ENCODE measurements around the gene OSBP. TPM values are rescaled to one million over a fixed set of nuclear protein-coding genes. Genes with fewer than 3 reads are reported as not detected.

The OSBP gene
- total and polyA plus RNA-seq, 5 experiments from 2014 or later = 19.5 to 50.5 (median 34.8) TPM

GRCh38 chr11:59601788-59602187 is 13.8 kb downstream of the OSBP start:
- ATAC-seq (no peak), DNase-seq (no peak)
- peaks cover 10 to 96% (median 27%) of the 10 kb centered on the region in 3 donors for H3K36me3 Mint-ChIP-seq
- H3K27me3 Mint-ChIP-seq = no peaks in the 10 kb centered on the region
- H3K27ac Mint-ChIP-seq = peak overlapping the region in 2 of 10 donors; percentile 19 to 27
- no peak overlapping the region for H3K4me3 Mint-ChIP-seq
- POLR2A ChIA-PET = no interaction called here
- no peaks in the 10 kb centered on the region for H3K9me3 Mint-ChIP-seq
- H3K4me1 Mint-ChIP-seq = peaks cover 8 to 38% (median 20%) of the 10 kb centered on the region in 4 donors

DNA sequence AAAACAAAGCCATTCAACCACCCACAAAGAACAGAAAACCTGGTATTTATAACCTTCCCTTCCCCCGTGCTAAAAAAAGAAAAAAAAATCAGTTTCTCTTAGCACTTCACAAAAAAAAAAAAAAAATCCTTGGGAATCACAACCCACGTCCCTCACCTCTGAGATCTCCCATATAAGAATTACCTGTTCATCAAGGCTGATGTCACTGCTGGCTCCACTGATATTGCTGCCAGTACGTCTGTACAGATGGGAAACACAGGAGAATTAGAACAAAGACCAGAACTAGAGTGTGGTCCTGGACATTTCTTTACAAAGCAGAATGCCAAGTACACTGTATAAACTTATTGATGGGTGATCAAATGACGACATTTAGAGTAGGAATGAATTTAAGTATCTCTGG is 14.9 kb downstream of the OSBP start:
- POLR2A ChIA-PET = no interaction called here
- peak overlapping the region in 1 of 10 donors; percentile 24 for H3K27ac Mint-ChIP-seq
- ATAC-seq = no peak

GRCh38 chr11:59600234-59600633 is 15.3 kb downstream of the OSBP start:
- peaks cover 10 to 96% (median 31%) of the 10 kb centered on the region in 3 donors for H3K36me3 Mint-ChIP-seq
- H3K4me1 Mint-ChIP-seq = peaks cover 8 to 30% (median 15%) of the 10 kb centered on the region in 4 donors
- ATAC-seq (no peak), DNase-seq (no peak)
- no peaks in the 10 kb centered on the region for H3K9me3 Mint-ChIP-seq
- peak overlapping the region in 1 of 10 donors; percentile 24 for H3K27ac Mint-ChIP-seq
- POLR2A ChIA-PET = no interaction called here
- H3K27me3 Mint-ChIP-seq = no peaks in the 10 kb centered on the region
- no peak overlapping the region for H3K4me3 Mint-ChIP-seq

More for the DNA sequence above, 14.9 kb downstream of the OSBP start:
- no peak overlapping the region for H3K4me3 Mint-ChIP-seq
- H3K36me3 Mint-ChIP-seq = peaks cover 10 to 95% (median 29%) of the 10 kb centered on the region in 3 donors
- peaks cover 8 to 33% (median 15%) of the 10 kb centered on the region in 4 donors for H3K4me1 Mint-ChIP-seq
- no peak for DNase-seq
- H3K27me3 Mint-ChIP-seq = no peaks in the 10 kb centered on the region
- H3K9me3 Mint-ChIP-seq = no peaks in the 10 kb centered on the region

DNA sequence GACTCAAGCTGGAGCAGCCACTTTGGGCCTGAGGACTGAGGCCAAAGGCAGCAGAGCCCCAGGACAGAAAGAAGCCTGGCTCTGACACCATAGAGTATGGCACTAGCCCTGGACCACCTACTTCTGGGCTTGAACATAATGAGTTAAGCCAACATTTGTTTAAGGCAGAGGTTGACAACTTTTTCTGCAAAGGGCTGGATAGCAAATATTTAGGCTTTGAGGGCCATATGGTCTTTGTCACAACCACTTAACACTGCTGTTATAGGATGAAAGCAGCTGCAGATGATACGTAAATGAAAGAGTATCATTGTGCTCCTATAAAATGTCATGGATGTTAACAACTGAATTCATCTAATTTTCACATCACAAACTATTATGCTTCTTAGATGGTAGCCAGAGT is 16.6 kb downstream of the OSBP start:
- POLR2A ChIA-PET = no interaction called here
- H3K36me3 Mint-ChIP-seq = peaks cover 10 to 98% (median 29%) of the 10 kb centered on the region in 3 donors
- DNase-seq = no peak

GRCh38 chr11:59584294-59584693 is 31.3 kb downstream of the OSBP start:
- Mint-ChIP-seq H3K27ac (peak overlapping the region in 3 of 10 donors; percentile 1 to 81 (median 53)), H3K27me3 (no peaks in the 10 kb centered on the region), H3K9me3 (peaks cover 0 to 9% (median 7%) of the 10 kb centered on the region in 9 donors), H3K4me3 (no peak overlapping the region), H3K36me3 (peaks cover 21 to 85% (median 40%) of the 10 kb centered on the region in 3 donors), H3K4me1 (peaks cover 0 to 7% (median 6%) of the 10 kb centered on the region in 4 donors)
- POLR2A ChIA-PET = interaction anchor here (0.6 kb wide), 1 partner anchor 11 kb away, joined by 3 read pairs; no protein-coding TSS in a partner anchor
- no peak for ATAC-seq
- no peak for DNase-seq

More for the DNA sequence above, 16.6 kb downstream of the OSBP start:
- H3K4me3 Mint-ChIP-seq = no peak overlapping the region
- peaks cover 4 to 22% (median 13%) of the 10 kb centered on the region in 4 donors for H3K4me1 Mint-ChIP-seq
- H3K27me3 Mint-ChIP-seq = no peaks in the 10 kb centered on the region
- no peak overlapping the region for H3K27ac Mint-ChIP-seq
- no peaks in the 10 kb centered on the region for H3K9me3 Mint-ChIP-seq
- no peak for ATAC-seq

- DNase-seq (no peak), ATAC-seq (no peak)
- H3K27ac Mint-ChIP-seq = peak overlapping the region in 2 of 10 donors; percentile 52 to 67
- POLR2A ChIA-PET = no interaction called here
- peaks cover 0 to 7% (median 5%) of the 10 kb centered on the region in 4 donors for H3K4me1 Mint-ChIP-seq
- no peak overlapping the region for H3K4me3 Mint-ChIP-seq
- no peaks in the 10 kb centered on the region for H3K27me3 Mint-ChIP-seq
- H3K36me3 Mint-ChIP-seq = peaks cover 18 to 86% (median 48%) of the 10 kb centered on the region in 3 donors
- peaks cover 0 to 9% (median 7%) of the 10 kb centered on the region in 9 donors for H3K9me3 Mint-ChIP-seq
These were observed 33.6 kb downstream of the OSBP start for GRCh38 chr11:59582006-59582405.

DNA sequence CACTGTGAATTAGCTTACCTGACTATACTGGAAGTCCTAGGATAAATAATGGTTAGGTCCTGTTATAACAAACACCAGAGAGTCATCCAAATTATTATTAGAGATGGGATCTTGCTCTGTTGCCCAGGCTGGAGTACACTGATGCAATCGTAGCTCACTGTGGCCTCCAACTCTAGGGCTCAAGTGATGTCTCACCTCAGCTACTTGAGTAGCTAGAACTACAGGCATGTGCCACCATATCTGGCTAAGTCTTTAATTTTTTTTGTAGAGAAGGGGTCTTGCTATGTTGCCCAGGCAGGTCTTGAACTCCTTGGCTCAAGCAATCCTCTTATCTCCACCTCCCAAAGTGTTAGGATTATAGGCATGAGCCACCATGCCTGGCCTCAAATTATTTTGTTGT is 37.2 kb downstream of the OSBP start:
- Mint-ChIP-seq H3K4me1 (no peaks in the 10 kb centered on the region), H3K27me3 (no peaks in the 10 kb centered on the region), H3K27ac (peak overlapping the region in 1 of 10 donors; percentile 58), H3K36me3 (peaks cover 9 to 89% (median 30%) of the 10 kb centered on the region in 3 donors), H3K9me3 (no peaks in the 10 kb centered on the region), H3K4me3 (no peak overlapping the region)
- ATAC-seq = no peak
- POLR2A ChIA-PET = no interaction called here
- no peak for DNase-seq

- ATAC-seq (no peak), DNase-seq (no peak)
- Mint-ChIP-seq H3K4me3 (no peak overlapping the region), H3K27me3 (no peaks in the 10 kb centered on the region), H3K4me1 (no peaks in the 10 kb centered on the region), H3K27ac (peak overlapping the region in 6 of 10 donors; percentile 9 to 73 (median 38)), H3K9me3 (no peaks in the 10 kb centered on the region), H3K36me3 (peaks cover 5 to 66% (median 25%) of the 10 kb centered on the region in 3 donors)
- POLR2A ChIA-PET = no interaction called here
These were observed 40.1 kb downstream of the OSBP start for GRCh38 chr11:59575505-59575904.

GRCh38 chr11:59574932-59575502 is 40.6 kb downstream of the OSBP start:
- POLR2A ChIA-PET = no interaction called here
- Mint-ChIP-seq H3K4me3 (no peak overlapping the region), H3K36me3 (peaks cover 0 to 61% (median 22%) of the 10 kb centered on the region in 3 donors), H3K4me1 (no peaks in the 10 kb centered on the region), H3K27me3 (no peaks in the 10 kb centered on the region), H3K9me3 (no peaks in the 10 kb centered on the region), H3K27ac (peak overlapping the region in 3 of 10 donors; percentile 2 to 71 (median 20))
- DNase-seq = no peak
- no peak for ATAC-seq

DNA sequence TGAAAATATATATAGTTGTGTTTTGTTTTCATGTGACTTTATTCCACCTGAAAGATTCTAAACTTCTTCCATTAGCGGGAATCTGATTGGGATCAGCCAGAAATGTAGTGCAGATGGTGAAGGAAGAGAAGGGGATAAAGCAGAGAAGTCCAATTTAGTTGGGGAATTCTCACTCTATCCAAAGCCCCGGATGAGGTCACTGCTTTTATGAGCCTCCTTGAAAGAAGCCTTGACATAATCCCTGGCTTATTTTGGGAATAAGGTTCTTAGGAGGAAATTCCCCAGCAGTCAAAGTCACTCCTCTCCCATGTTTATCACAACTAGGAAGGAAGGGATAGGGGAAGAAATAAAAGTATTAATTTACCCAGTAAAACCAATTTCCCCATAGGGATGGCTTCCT is 41.1 kb downstream of the OSBP start:
- DNase-seq (no peak), ATAC-seq (no peak)
- H3K4me1 Mint-ChIP-seq = no peaks in the 10 kb centered on the region
- no peak overlapping the region for H3K4me3 Mint-ChIP-seq
- H3K36me3 Mint-ChIP-seq = peaks cover 0 to 56% (median 20%) of the 10 kb centered on the region in 3 donors
- no peaks in the 10 kb centered on the region for H3K9me3 Mint-ChIP-seq
- no peaks in the 10 kb centered on the region for H3K27me3 Mint-ChIP-seq
- no peak overlapping the region for H3K27ac Mint-ChIP-seq
- POLR2A ChIA-PET = no interaction called here

DNA sequence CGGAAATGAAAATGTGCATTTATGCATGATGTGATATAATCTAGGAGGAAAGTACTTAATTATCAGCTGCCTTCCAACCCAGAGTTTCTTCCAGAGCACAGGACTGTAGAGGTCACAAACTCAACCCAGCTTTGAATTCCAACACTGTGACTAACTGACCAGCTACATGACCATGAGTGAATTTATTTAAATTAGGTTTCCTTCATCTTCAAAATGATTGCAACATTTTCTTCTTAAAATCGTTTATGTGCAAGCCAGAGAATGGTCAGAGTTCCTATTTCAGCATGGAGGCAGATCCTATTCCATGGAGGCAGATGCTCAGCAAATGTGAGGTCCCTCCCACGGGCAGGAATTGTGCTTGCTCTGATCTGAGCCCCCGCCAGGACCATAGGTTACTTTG is 42.4 kb downstream of the OSBP start:
- Mint-ChIP-seq H3K27ac (peak overlapping the region in 3 of 10 donors; percentile 13 to 38 (median 17)), H3K4me1 (no peaks in the 10 kb centered on the region), H3K27me3 (no peaks in the 10 kb centered on the region), H3K36me3 (peaks cover 0 to 44% (median 14%) of the 10 kb centered on the region in 3 donors), H3K4me3 (no peak overlapping the region), H3K9me3 (no peaks in the 10 kb centered on the region)
- DNase-seq (no peak), ATAC-seq (no peak)
- POLR2A ChIA-PET = interaction anchor here (0.6 kb wide), 1 partner anchor 11 kb away, joined by 3 read pairs; no protein-coding TSS in a partner anchor

- DNase-seq (no peak), ATAC-seq (no peak)
- H3K4me1 Mint-ChIP-seq = no peaks in the 10 kb centered on the region
- peaks cover 0 to 33% (median 7%) of the 10 kb centered on the region in 3 donors for H3K36me3 Mint-ChIP-seq
- no peak overlapping the region for H3K4me3 Mint-ChIP-seq
- no peaks in the 10 kb centered on the region for H3K9me3 Mint-ChIP-seq
- no peak overlapping the region for H3K27ac Mint-ChIP-seq
- no peaks in the 10 kb centered on the region for H3K27me3 Mint-ChIP-seq
- POLR2A ChIA-PET = no interaction called here
These were observed 43.5 kb downstream of the OSBP start for GRCh38 chr11:59572091-59572490.

DNA sequence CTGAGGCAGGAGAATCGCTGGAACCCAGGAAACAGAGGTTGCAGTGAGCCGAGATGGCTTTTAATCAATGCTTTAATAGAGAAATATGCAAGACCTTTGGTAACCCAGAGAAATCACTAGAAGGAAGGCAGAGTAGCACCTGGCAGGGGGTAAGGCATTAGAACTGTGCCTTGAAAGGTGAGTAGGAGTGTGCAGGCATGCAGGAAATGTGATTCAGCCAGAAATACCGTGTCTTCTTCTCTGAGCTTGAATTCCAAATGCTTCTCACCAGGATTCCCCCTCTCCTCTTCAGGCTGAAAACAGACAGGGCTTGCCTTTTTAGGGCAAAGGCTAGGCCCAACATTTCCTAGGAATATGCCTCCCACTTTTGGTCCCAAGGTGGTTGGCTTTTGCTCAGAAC is 53.3 kb downstream of the OSBP start:
- peak overlapping the region in 4 of 10 donors; percentile 8 to 43 (median 24) for H3K4me3 Mint-ChIP-seq
- POLR2A ChIA-PET = interaction anchor here (2.5 to 4.7 kb wide), 3 partner anchors 12 to 107 kb away, joined by 20 to 37 read pairs (median 27); partner anchors contain the start of genes OSBP and PATL1
- H3K4me1 Mint-ChIP-seq = peaks cover 14 to 52% (median 43%) of the 10 kb centered on the region in 4 donors
- H3K27ac Mint-ChIP-seq = peak overlapping the region in 8 of 10 donors; percentile 12 to 90 (median 70)
- peaks cover 0 to 3% (median 0%) of the 10 kb centered on the region in 5 donors for H3K27me3 Mint-ChIP-seq
- peaks cover 0 to 2% (median 0%) of the 10 kb centered on the region in 3 donors for H3K36me3 Mint-ChIP-seq
- peaks cover 0 to 4% (median 0%) of the 10 kb centered on the region in 9 donors for H3K9me3 Mint-ChIP-seq
- no peak for DNase-seq
- ATAC-seq = no peak

All from naive thymus-derived CD8-positive, alpha-beta T cell (primary cell).